Measurements from ENCODE around the gene ERCC6. TPM values are rescaled to one million over a fixed set of nuclear protein-coding genes. Genes with fewer than 3 reads are reported as not detected.

The ERCC6 gene
- total RNA-seq, 1 experiment from 2014 or later: 49.7 TPM

DNA sequence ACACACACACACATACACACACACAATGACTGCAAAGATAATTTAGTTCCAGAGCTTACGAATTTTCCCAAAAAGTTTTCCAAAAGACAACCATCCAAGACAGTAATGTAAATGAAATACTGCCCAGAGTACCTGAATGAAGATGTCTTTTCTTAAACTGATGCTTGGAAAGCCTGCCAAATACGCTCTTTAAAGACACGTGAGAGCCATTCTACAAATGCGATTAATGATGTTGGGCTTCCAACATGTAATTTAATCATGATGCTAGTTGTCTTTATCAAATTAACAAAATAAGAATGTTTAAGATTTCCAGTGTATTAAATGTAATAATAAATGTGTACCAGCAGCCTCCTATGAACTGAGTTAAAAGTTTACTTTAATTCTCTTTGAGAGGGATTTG is 11.1 kb downstream of the ERCC6 start:
- TF ChIP-seq, protein P1, sequence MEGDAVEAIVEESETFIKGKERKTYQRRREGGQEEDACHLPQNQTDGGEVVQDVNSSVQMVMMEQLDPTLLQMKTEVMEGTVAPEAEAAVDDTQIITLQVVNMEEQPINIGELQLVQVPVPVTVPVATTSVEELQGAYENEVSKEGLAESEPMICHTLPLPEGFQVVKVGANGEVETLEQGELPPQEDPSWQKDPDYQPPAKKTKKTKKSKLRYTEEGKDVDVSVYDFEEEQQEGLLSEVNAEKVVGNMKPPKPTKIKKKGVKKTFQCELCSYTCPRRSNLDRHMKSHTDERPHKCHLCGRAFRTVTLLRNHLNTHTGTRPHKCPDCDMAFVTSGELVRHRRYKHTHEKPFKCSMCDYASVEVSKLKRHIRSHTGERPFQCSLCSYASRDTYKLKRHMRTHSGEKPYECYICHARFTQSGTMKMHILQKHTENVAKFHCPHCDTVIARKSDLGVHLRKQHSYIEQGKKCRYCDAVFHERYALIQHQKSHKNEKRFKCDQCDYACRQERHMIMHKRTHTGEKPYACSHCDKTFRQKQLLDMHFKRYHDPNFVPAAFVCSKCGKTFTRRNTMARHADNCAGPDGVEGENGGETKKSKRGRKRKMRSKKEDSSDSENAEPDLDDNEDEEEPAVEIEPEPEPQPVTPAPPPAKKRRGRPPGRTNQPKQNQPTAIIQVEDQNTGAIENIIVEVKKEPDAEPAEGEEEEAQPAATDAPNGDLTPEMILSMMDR (conservative IDR thresholded peaks at IDR 0.05): no peak
- TF ChIP-seq EZH2 (IDR thresholded peaks at IDR 0.05; ENCODE audit: low read depth): no peak
- H3F3A ChIP-seq (ENCODE audit: insufficient read depth, low read depth): peaks cover 7% of the 10 kb centered on the region; the same call in 1 of the 2 replicates
- no peaks in the 10 kb centered on the region for H3K27me3 ChIP-seq (ENCODE audit: insufficient read depth, low read depth)
- peaks cover 29% of the 10 kb centered on the region for H3K79me2 ChIP-seq (ENCODE audit: low read depth)
- H3K4me3 ChIP-seq: no peak overlapping the region
- H3K27ac ChIP-seq: no peak overlapping the region
- H4K20me1 ChIP-seq (ENCODE audit: insufficient read depth): peaks cover 27% of the 10 kb centered on the region; the same call in 1 of the 2 replicates
- intact Hi-C loops (cut with micrococcal nuclease; ENCODE audit: unreplicated experiment): no loop called here
- no peak overlapping the region for H2AFZ ChIP-seq
- BruUV-seq (replicated peaks): no TSS peak
- H3K4me1 ChIP-seq (replicated peaks; ENCODE audit: insufficient read depth): no peaks in the 10 kb centered on the region
- no peaks in the 10 kb centered on the region for H3K9me3 ChIP-seq (ENCODE audit: insufficient read depth, low read depth)
- DNase-seq: no peak
- H3K36me3 ChIP-seq (ENCODE audit: low read depth): peaks cover 86% of the 10 kb centered on the region
- no peak overlapping the region for H3K4me2 ChIP-seq
- H3K9me2 ChIP-seq (ENCODE audit: insufficient read depth): no peaks in the 10 kb centered on the region
- POLR2A ChIA-PET (ENCODE audit: unreplicated experiment): no interaction called here
- CTCF ChIA-PET: no interaction called here

DNA sequence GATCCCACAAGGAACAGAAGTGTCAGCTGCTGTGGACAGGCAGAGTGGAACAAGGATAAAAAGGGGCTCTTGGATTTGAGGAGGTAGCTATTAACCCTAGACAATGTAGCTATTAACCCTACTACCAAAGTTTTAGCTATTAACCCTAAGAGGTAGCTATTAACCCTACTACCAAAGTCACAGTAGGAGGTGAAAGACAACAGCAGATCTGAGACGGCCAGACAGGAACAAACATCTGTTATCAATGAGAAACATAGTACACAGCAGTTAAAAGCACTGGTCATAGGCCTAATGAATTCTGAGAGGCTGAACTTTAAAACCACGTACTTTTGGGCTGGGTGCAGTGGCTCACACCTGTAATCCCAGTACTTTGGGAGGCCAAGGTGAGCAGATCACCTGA is 11.9 kb downstream of the ERCC6 start:
- no peaks in the 10 kb centered on the region for H3K4me1 ChIP-seq (replicated peaks; ENCODE audit: insufficient read depth)
- H3K79me2 ChIP-seq (ENCODE audit: low read depth): peaks cover 24% of the 10 kb centered on the region
- intact Hi-C loops (cut with micrococcal nuclease; ENCODE audit: unreplicated experiment): no loop called here
- no peak overlapping the region for H3K4me3 ChIP-seq
- no peaks in the 10 kb centered on the region for H3K9me2 ChIP-seq (ENCODE audit: insufficient read depth)
- peaks cover 23% of the 10 kb centered on the region; the same call in 1 of the 2 replicates for H4K20me1 ChIP-seq (ENCODE audit: insufficient read depth)
- ChIA-PET POLR2A (ENCODE audit: unreplicated experiment) (no interaction called here), CTCF (interaction anchor here (0.6 kb wide), 1 partner anchor 975 kb away, joined by 4 read pairs; no protein-coding TSS in a partner anchor)
- no peak overlapping the region for H3K27ac ChIP-seq
- no peak for DNase-seq
- BruUV-seq (replicated peaks): no TSS peak
- peaks cover 81% of the 10 kb centered on the region for H3K36me3 ChIP-seq (ENCODE audit: low read depth)
- no peak overlapping the region for H3K4me2 ChIP-seq
- TF ChIP-seq EZH2 (IDR thresholded peaks at IDR 0.05; ENCODE audit: low read depth): no peak
- no peaks in the 10 kb centered on the region for H3K9me3 ChIP-seq (ENCODE audit: insufficient read depth, low read depth)
- H2AFZ ChIP-seq: no peak overlapping the region
- peaks cover 7% of the 10 kb centered on the region; the same call in 1 of the 2 replicates for H3F3A ChIP-seq (ENCODE audit: insufficient read depth, low read depth)
- H3K27me3 ChIP-seq (ENCODE audit: insufficient read depth, low read depth): no peaks in the 10 kb centered on the region

DNA sequence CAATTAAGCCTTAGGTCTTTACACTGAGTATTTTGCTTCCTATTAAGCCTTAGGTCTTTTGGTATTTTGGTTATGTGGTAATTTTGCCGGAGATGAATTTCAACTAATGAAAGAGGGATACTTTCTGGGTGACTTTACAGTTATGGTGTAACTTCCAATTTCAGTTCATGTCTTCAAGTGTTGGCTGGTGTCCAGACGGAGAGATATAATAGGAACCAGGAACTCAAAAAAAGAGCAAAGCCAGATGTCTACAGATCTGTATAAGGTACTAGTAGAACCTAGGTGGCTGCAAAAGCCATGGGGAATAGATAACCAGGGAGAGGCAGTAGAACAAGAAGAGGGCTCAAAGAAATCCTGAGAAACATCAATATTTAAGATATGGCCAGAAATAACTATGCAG is 12.3 kb downstream of the ERCC6 start:
- H3K4me1 ChIP-seq (replicated peaks; ENCODE audit: insufficient read depth): no peaks in the 10 kb centered on the region
- H3K9me2 ChIP-seq (ENCODE audit: insufficient read depth): no peaks in the 10 kb centered on the region
- no peaks in the 10 kb centered on the region for H3K9me3 ChIP-seq (ENCODE audit: insufficient read depth, low read depth)
- no peaks in the 10 kb centered on the region for H3K27me3 ChIP-seq (ENCODE audit: insufficient read depth, low read depth)
- 0 out of 2 replicates have a peak, but pooled peaks cover 19% of the 10 kb centered on the region for H4K20me1 ChIP-seq (ENCODE audit: insufficient read depth)
- peaks cover 77% of the 10 kb centered on the region for H3K36me3 ChIP-seq (ENCODE audit: low read depth)
- POLR2A ChIA-PET (ENCODE audit: unreplicated experiment): no interaction called here
- no peak overlapping the region for H2AFZ ChIP-seq
- no peak overlapping the region for H3K4me2 ChIP-seq
- TF ChIP-seq EZH2 (IDR thresholded peaks at IDR 0.05; ENCODE audit: low read depth): no peak
- TF ChIP-seq, protein P1 (conservative IDR thresholded peaks at IDR 0.05): no peak
- no peak for DNase-seq
- H3K79me2 ChIP-seq (ENCODE audit: low read depth): peaks cover 22% of the 10 kb centered on the region
- H3F3A ChIP-seq (ENCODE audit: insufficient read depth, low read depth): peaks cover 7% of the 10 kb centered on the region; the same call in 1 of the 2 replicates
- intact Hi-C loops (cut with micrococcal nuclease; ENCODE audit: unreplicated experiment): no loop called here
- H3K27ac ChIP-seq: no peak overlapping the region
- BruUV-seq (replicated peaks): no TSS peak
- no peak overlapping the region for H3K4me3 ChIP-seq
- CTCF ChIA-PET: interaction anchor here (0.6 kb wide), 1 partner anchor 66 kb away, joined by 6 read pairs; no protein-coding TSS in a partner anchor

DNA sequence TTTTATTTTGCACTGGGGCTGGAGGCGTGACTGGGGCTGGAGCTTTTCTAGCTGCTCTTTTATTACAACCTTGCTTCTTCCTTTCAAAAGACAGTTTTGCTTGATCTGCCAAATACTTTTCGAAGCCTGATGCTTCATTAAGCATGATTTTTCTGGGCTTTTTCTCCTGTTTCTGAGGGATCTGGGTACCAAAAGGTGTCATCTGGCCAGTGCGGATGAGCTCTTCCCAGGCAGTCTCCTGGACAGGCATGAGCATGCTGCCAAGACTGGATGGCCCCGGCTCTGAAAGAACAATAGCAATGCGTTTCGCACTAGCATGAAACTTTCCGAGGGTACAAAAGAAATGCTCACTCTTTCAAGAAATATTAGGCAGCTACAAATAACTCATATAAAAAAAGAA is 14.4 kb downstream of the ERCC6 start:
- peaks cover 4% of the 10 kb centered on the region; the same call in 1 of the 2 replicates for H3K79me2 ChIP-seq (ENCODE audit: low read depth)
- peaks cover 67% of the 10 kb centered on the region for H3K36me3 ChIP-seq (ENCODE audit: low read depth)
- H3K9me3 ChIP-seq (ENCODE audit: insufficient read depth, low read depth): no peaks in the 10 kb centered on the region
- no peak for DNase-seq
- intact Hi-C loops (cut with micrococcal nuclease; ENCODE audit: unreplicated experiment): no loop called here
- H3K4me3 ChIP-seq: no peak overlapping the region
- no peaks in the 10 kb centered on the region for H3K4me1 ChIP-seq (replicated peaks; ENCODE audit: insufficient read depth)
- peaks cover 3% of the 10 kb centered on the region; the same call in 1 of the 2 replicates for H4K20me1 ChIP-seq (ENCODE audit: insufficient read depth)
- no peaks in the 10 kb centered on the region for H3K27me3 ChIP-seq (ENCODE audit: insufficient read depth, low read depth)
- no peak overlapping the region for H2AFZ ChIP-seq
- peaks cover 14% of the 10 kb centered on the region; the same call in 1 of the 2 replicates for H3F3A ChIP-seq (ENCODE audit: insufficient read depth, low read depth)
- H3K4me2 ChIP-seq: no peak overlapping the region
- CTCF ChIA-PET: interaction anchor here (0.5 kb wide), 1 partner anchor 868 kb away, joined by 5 read pairs; no protein-coding TSS in a partner anchor
- no peaks in the 10 kb centered on the region for H3K9me2 ChIP-seq (ENCODE audit: insufficient read depth)
- TF ChIP-seq, protein P1 (conservative IDR thresholded peaks at IDR 0.05): no peak
- no peak for TF ChIP-seq EZH2 (IDR thresholded peaks at IDR 0.05; ENCODE audit: low read depth)
- H3K27ac ChIP-seq: no peak overlapping the region
- BruUV-seq (replicated peaks): no TSS peak
- POLR2A ChIA-PET (ENCODE audit: unreplicated experiment): interaction anchor here (0.7 kb wide), 1 partner anchor 200 kb away, joined by 3 read pairs; no protein-coding TSS in a partner anchor

All from PC-9 (cell line).